Gastroesophageal sphincter (tissue), 4 donors: ENCODE measurements around the gene NDUFAB1. TPM values are rescaled to one million over a fixed set of nuclear protein-coding genes. Genes with fewer than 3 reads are reported as not detected.
A peak's percentile ranks its signal among the peaks of the same experiment; 100 is the strongest.

Experiments
- ATAC-seq: fragments of 150-250 bp; one replicate; pipeline ENCODE4 v1.9.1; 2016; ENCODE audit warnings: mild to moderate bottlenecking, moderate library complexity
- H3K27ac ChIP-seq, 4 donors: fragments of 200-600 bp; sonication (generic) in 3 of 4; 1 replicate in 3 of 4; 2 replicates in 1 of 4; pipeline ENCODE4 v1.5.1; 2016 to 2019
- H3K27me3 ChIP-seq: fragments of 200-600 bp; sonication (generic); one replicate; pipeline ENCODE4 v1.5.1; 2019
- H3K36me3 ChIP-seq, 2 donors: fragments of 200-600 bp; sonication (generic); one replicate each; pipeline ENCODE4 v1.5.1; 2019; ENCODE audit warnings: control low read depth in 1 of 2
- H3K4me1 ChIP-seq, 3 donors: fragments of 200-600 bp; sonication (generic); 1 replicate in 2 of 3; 2 replicates in 1 of 3; pipeline ENCODE4 v1.5.1; 2016 to 2019; ENCODE audit warnings: control low read depth in 2 of 3
- H3K4me3 ChIP-seq, 2 donors: fragments of 200-600 bp; sonication (generic); one replicate each; pipeline ENCODE4 v1.5.1; 2019; ENCODE audit warnings: mild to moderate bottlenecking in 1 of 2, moderate library complexity in 1 of 2
- H3K9me3 ChIP-seq, 3 donors: fragments of 200-600 bp; sonication (generic); one replicate each; pipeline ENCODE4 v1.5.1; 2017 to 2019; ENCODE audit warnings: control low read depth in 2 of 3
- CTCF ChIP-seq, 4 experiments: fragments of 200-600 bp in 2 of 4; fragments of 450-650 bp in 2 of 4; sonication (generic) in 1 of 4; IDR thresholded peaks; one replicate each; pipeline ENCODE4 v1.5.1; 2017 to 2019; ENCODE audit warnings: antibody characterized with exemption in 4 of 4, mild to moderate bottlenecking in 2 of 4, moderate library complexity in 2 of 4
- EP300 ChIP-seq: sonication (generic); formaldehyde crosslinking; IDR thresholded peaks from one replicate; pipeline ENCODE4 v1.6.1; 2017; ENCODE audit warnings: antibody characterized with exemption, mild to moderate bottlenecking
- POLR2A ChIP-seq, 2 donors: fragments of 450-650 bp; IDR thresholded peaks; one replicate each; pipeline ENCODE4 v1.6.1; 2017; ENCODE audit warnings: antibody characterized with exemption in 2 of 2, mild to moderate bottlenecking in 2 of 2, moderate library complexity in 1 of 2
- POLR2AphosphoS5 ChIP-seq: sonication (generic); formaldehyde crosslinking; IDR thresholded peaks from one replicate; pipeline ENCODE4 v1.6.1; 2017; ENCODE audit warnings: antibody characterized with exemption
- WGBS, 2 donors: methylation state at CpG; one replicate each; pipeline ENCODE4 v1.1.5; 2018; ENCODE audit warnings: low coverage in 1 of 2; 5-methylcytosine and 5-hydroxymethylcytosine counted together
- total RNA-seq, 4 donors: library from RNA; depleted of rRNA; stranded (reverse); fragments of >200 nt; gene quantifications; one replicate each; pipeline ENCODE4 v1.1.0, GENCODE V29; 2016

The NDUFAB1 gene
- total RNA-seq: 100 to 1,000 TPM in 2 of 4 donors, 10 to 100 TPM in 2; 75.2 to 106 (median 92.4) TPM

- ATAC-seq: peak; percentile 99
- WGBS, 2 donors: 7 to 16% methylated on average over 7 to 13 of the region's 67 CpGs
These were observed at the start of gene NDUFAB1 for GRCh38 chr16:23595951-23596720. NDUFAB1 (minus strand) TSS chr16:23596316; CDS start chr16:23596290, 26 bp downstream.

GRCh38 chr16:23642246-23642774 lies 46.2 kb upstream of the NDUFAB1 start:
- Histone ChIP-seq H3K4me1 (peaks cover 0 to 49% (median 15%) of the 10 kb centered on the region in 3 donors), H3K4me3 (peak overlapping the region; percentile 55 to 95), H3K27me3 (no peaks in the 10 kb centered on the region), H3K27ac (peak overlapping the region in 1 of 4 donors; percentile 83), H3K9me3 (no peaks in the 10 kb centered on the region), H3K36me3 (peaks cover 0 to 52% of the 10 kb centered on the region in 2 donors)
- TF ChIP-seq CTCF (IDR thresholded peaks at IDR 0.05): no peak
- TF ChIP-seq POLR2A (IDR thresholded peaks at IDR 0.05): no peak
- TF ChIP-seq POLR2AphosphoS5: no peak
- no peak for TF ChIP-seq EP300
- no peak for ATAC-seq
- 62 to 76% methylated on average over 12 to 14 of the region's 14 CpGs for WGBS, 2 donors

More at GRCh38 chr16:23595951-23596720, at the start of gene NDUFAB1:
- no peaks in the 10 kb centered on the region for H3K27me3 ChIP-seq
- TF ChIP-seq POLR2A (IDR thresholded peaks at IDR 0.05) (peak in 1 of 2 donors; percentile 25), CTCF (IDR thresholded peaks at IDR 0.05) (peak; percentile 97 to 100 (median 98)), EP300 (no peak)
- H3K27ac ChIP-seq: peak within 1 kb of the TSS; percentile 51 to 88 (median 85)
- peaks cover 4 to 43% (median 14%) of the 10 kb centered on the region in 3 donors for H3K4me1 ChIP-seq
- H3K4me3 ChIP-seq: peak within 1 kb of the TSS; percentile 85 to 99
- H3K9me3 ChIP-seq: no peaks in the 10 kb centered on the region
- H3K36me3 ChIP-seq: peaks cover 0 to 41% of the 10 kb centered on the region in 2 donors

- H3K27ac ChIP-seq: peak within 1 kb of the TSS; percentile 43 to 86 (median 83)
- peak within 1 kb of the TSS; percentile 55 to 95 for H3K4me3 ChIP-seq
- whole genome bisulfite sequencing, 2 donors: 0% methylated on average over 6 to 12 of the region's 64 CpGs
- no peaks in the 10 kb centered on the region for H3K27me3 ChIP-seq
- TF ChIP-seq POLR2AphosphoS5: no peak
- peak in 1 of 4 experiments; percentile 24 for TF ChIP-seq CTCF (IDR thresholded peaks at IDR 0.05)
- TF ChIP-seq EP300: no peak
- TF ChIP-seq POLR2A (IDR thresholded peaks at IDR 0.05): peak; percentile 44 to 58
- H3K4me1 ChIP-seq: peaks cover 0 to 49% (median 15%) of the 10 kb centered on the region in 3 donors
- H3K9me3 ChIP-seq: no peaks in the 10 kb centered on the region
- ATAC-seq: peak; percentile 100
- H3K36me3 ChIP-seq: peaks cover 0 to 53% of the 10 kb centered on the region in 2 donors
These were observed 45.0 kb upstream of the NDUFAB1 start, which contains the start of the genes DCTN5 and PALB2 for GRCh38 chr16:23640931-23641765. DCTN5 (plus strand) TSS chr16:23641466; CDS start chr16:23641543, 77 bp downstream. PALB2 (minus strand) TSS chr16:23641310; CDS start chr16:23641157, 153 bp downstream.

- TF ChIP-seq EP300 (no peak), POLR2A (IDR thresholded peaks at IDR 0.05) (no peak), CTCF (IDR thresholded peaks at IDR 0.05) (no peak)
- Histone ChIP-seq H3K4me3 (peak overlapping the region; percentile 55 to 95), H3K27ac (peak overlapping the region; percentile 16 to 86 (median 83)), H3K36me3 (peaks cover 0 to 53% of the 10 kb centered on the region in 2 donors), H3K9me3 (no peaks in the 10 kb centered on the region), H3K27me3 (no peaks in the 10 kb centered on the region), H3K4me1 (peaks cover 0 to 46% (median 15%) of the 10 kb centered on the region in 3 donors)
- 0 to 2% methylated on average over 7 of the region's 8 CpGs for WGBS, 2 donors
- ATAC-seq: no peak
These were observed 44.5 kb upstream of the NDUFAB1 start for GRCh38 chr16:23640615-23640930.
